Measurements from ENCODE around the gene C2CD3.
"Not testable (repeated sequence)": the region's sequence is repeated elsewhere in the genome, so short reads cannot be mapped to it uniquely, and the experiment has no call there.

C2CD3 gene

GRCh38 chr11:74002832-74003231 is 168.0 kb downstream of the C2CD3 start:
- no peak for DNase-seq (ENCODE audit: low spot score)

GRCh38 chr11:74001822-74002286 is 168.9 kb downstream of the C2CD3 start:
- no peak for DNase-seq (ENCODE audit: low spot score)

DNA sequence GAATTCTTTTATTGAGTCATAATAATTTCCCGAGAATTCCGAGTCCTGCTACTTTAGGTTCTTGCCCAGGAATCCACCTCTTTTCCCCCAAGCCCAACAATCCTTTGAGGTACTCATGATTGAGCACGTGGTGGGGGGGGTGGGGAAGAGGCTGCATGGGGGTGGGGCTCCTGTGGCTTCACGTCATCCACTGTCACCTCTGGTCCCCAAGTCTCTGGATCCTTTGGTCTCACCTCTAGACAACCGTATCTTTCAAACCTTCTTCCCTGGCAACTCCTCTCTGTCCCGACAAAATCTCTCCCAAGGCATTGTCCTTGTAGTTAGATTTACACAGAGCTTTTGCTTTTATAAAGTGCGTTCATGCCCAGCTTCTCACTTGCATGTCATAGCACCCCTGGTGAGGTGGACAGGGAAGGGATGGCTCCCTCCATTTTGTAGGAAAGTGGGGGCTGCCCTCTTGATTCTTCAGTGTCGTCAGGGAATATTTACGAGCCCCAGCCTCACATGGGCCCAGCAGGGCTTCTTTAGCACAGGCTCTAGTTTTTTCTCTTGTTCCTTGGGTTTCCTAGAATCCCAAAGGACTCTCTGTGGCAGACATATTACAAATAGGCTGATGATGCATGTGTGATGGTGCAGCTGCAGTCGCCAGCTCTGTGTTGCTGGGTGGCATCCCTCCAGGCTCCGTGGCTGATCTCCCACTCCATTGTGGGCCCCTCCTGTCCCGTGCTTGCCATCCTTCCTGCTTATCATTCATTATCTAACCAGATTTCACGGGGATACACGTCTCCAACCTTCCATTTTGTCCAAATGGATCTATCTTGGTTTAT is 170.3 kb downstream of the C2CD3 start:
- no peak for DNase-seq (ENCODE audit: low spot score)

DNA sequence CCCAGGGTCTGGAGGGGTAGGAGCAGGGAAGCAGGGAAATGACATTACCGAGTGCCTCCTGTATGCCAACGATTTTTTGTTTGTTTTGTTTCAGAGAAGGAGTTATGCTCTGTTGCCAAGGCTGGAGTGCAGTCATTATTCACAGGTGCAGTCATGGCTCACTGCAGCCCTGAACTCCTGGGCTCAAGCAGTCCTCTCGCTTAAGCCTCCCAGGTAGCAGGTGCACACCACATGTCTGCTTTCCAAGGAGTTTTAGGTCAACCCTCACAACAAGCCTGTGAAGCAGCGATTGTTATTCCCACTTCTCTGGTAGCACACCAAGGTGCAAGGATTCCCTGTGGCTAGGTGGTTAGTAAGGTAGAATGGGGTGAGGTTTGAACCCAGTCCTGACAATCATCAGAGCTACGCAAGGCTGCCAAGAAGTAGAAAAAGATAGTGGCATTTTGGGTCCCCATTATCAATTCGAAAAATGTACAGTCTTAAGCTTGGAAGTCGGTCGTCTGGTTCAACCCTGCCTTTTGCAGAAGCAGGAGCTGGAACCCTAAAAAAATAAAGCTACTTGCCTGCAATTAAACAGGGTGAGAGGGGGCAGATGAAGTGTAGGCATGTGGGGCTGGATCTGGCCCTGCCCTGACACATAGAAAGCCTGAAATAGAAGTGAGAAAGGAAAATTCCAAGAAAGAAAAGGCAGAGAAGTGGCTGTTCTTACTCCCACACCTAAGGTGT is 171.1 kb downstream of the C2CD3 start:
- no peak for DNase-seq (ENCODE audit: low spot score)

DNA sequence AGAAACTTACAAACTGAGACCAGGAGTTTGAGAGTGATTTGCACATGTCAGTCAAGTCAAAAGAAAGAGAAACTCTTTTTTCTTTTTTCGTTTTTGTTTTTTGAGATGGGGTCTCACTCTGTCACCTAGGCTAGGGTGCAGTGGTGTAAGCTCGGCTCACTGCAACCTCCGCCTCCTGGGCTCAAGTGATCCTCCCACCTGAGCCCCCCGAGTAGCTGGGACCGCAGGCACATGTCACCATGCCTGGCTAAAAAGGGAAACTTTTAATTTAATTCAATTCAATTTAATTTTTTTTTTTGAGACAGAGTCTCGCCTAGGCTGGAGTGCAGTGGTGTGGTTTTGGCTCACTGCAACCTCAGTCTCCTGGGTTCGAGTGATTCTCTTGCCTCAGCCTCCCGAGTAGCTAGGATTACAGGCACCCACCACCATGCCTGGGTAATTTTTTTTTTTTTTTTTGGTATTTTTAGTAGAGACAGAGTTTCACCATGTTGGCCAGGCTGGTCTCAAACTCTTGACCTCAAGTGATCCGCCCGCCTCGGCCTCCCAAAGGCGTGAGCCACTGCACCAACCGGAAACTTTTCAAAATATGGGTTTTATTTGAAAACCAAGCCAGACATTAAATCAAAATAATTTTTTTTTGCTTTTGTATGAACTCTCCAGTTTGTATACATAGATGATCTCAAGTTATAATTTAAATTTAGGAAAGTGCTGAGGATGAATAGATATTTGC is 171.8 kb downstream of the C2CD3 start:
- DNase-seq (ENCODE audit: low spot score) = no peak

DNA sequence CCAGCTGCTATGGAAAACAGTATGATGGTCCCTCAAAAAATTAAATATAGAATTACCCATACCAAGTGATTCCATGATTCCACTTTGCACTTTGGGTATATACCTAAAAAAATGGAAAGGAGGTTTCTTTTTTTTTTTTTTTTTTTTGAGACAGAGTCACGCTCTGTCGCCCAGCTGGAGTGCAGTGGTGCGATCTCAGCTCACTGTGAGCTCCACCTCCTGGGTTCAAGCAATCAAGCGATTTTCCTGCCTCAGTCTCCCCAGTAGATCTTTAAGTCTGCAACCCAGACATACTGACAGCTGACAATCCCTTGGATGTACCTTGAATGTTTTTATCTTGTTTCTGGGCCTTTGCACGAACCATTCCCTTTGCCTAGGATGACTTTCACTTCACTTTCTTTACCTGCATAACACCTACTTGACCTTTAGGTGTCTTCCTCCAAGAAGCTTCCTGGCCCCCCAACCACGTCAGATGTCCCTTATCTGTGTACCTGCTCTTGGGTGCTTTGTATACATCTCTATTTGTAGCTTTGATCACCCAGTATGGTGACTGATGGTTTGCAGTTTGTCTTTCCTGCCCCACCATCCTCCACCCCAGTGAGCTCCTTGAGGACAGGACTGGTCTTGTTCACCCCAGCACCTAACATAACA is 173.6 kb downstream of the C2CD3 start:
- DNase-seq (ENCODE audit: low spot score) = no peak

DNA sequence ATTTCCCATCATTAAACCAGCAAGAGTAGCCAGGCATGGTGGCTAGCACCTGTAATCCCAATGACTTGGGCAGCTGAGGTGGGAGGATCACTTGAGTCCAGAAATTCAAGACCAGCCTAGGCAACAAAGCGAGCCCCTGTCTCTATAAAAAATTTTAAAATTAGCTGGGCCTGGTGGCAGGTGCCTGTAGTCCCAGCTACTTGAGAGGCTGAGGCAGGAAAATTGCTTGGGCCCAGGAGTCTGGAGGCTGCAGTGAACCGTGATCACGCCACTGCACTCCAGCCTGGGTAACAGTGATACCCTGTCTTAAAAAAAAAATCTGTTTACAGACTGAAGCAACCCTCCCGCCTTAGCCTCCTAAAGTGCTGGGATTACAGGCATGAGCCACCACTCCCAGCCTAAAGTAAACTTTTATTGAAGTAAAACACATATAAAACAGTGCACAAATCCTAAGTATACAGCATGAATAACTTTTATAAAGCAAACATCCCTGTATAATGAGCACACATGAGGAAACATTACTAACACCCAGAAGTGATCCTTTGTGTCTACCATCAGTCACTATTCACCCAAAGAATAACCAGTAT is 174.5 kb downstream of the C2CD3 start:
- no peak for DNase-seq (ENCODE audit: low spot score)

DNA sequence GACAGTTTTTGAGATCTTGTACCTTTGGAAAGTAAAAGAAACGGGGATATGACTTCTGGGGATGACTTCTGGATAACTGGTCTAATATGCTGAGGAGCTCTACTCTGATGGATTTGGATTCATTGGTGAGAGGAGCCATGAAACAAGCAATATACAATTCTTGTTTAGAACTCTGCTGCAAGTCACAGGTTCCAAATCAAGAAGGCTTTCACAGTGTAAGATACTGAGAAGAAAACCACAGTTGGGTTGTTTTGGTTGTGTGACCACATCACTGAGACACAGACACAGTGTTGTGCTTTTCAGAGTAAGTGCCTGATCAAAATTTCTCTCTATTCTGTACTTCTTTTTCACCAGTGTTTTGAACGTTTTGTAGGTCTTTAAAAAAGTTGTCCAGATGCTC is 175.1 kb downstream of the C2CD3 start:
- DNase-seq (ENCODE audit: low spot score) = peak; percentile 87

DNA sequence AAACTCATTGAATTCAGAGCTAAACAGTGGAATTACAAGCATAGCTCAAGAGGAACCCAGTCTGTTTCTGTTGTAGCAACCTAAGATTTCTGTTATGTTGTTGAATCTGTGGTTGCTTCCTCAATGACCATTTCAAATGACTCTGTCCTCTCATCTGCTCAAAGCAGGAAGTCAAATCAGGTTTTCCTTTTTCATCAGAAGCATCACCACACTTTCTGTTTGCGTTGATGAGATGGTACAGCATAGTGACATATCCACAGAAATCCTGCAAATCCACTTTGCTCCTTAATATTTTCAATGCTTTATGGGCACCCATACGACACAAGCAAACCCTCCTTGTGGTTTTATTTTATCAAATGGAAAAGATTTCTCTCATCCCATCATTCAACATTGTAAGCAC is 175.6 kb downstream of the C2CD3 start:
- peak; percentile 89 for DNase-seq (ENCODE audit: low spot score)

- peak; percentile 38 for DNase-seq (ENCODE audit: low spot score)
Measured at GRCh38 chr11:73991471-73992006, 179.3 kb downstream of the C2CD3 start.

DNA sequence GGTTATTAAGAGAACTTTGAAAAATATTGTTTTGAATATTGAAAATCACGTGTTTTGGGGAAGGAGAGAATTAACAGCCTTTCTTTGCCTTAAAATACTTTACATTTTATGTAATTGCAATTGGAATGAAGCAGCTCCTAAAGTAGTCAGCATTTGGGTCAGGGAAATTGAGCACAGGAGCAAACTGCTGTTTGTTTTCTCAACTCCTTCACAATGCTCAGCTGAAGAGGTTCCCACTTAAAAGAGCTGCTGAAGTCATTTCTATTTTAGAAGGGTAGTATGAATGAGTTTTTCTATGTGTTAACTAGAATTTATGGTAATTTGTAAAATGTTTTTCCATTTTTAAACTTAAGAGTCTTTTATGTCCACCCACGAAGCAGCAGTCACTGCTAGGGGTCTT is 180.1 kb downstream of the C2CD3 start:
- no peak for DNase-seq (ENCODE audit: low spot score)

DNA sequence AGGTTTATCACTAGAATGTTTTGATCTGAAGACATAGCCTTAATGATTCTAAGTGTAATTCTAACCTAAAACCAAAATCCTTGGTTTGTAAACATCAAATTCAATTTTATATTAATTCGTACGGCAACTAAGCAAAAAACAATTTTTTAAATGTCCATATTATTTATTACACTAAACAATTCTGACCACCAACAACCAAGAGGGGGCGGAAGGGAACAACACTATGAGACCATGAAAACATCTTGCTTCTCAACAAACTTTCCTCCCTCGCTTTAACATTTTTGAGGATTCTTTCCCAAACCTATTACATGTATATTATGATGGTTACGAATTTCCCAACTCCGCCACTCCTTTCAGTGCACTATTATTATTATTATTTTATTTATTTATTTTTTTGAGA is 181.6 kb downstream of the C2CD3 start:
- no peak for DNase-seq (ENCODE audit: low spot score)

DNA sequence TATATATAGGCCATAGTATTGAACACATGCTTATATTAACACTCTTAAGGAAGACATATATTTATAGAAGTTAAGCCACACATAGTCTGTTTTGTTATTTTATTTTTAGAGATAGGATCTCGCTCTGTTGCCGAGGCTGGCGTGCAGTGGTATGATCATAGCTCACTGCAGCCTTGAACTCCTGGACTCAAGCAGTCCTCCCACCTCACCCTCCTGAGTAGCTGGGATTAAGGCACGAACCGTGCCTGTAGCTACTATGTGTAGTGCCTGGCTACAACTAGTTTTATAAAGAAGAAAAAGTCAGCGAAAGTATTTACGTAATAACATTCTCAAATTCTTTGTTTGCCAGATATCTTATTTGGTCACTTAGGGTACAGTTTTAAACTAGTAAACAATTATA is 182.6 kb downstream of the C2CD3 start:
- no peak for DNase-seq (ENCODE audit: low spot score)

DNA sequence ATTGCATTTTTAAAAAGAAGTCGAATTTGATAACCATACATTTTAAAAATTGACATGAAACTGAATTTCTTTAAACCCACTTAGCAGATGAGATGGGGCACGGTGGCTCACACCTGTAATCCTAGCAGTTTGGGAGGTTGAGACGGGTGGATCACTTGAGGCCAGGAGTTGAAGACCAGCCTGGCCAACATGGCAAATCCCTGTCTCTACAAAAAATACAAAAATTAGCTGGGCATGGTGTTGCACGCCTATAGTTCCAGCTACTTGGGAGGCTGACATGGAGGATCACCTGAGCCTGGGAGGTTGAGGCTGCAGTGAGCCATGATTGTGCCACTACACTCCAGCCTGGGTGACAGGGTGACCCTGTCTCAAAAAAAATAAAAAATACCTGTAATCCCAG is 185.1 kb downstream of the C2CD3 start:
- not testable (repeated sequence) for DNase-seq (ENCODE audit: low spot score)

DNA sequence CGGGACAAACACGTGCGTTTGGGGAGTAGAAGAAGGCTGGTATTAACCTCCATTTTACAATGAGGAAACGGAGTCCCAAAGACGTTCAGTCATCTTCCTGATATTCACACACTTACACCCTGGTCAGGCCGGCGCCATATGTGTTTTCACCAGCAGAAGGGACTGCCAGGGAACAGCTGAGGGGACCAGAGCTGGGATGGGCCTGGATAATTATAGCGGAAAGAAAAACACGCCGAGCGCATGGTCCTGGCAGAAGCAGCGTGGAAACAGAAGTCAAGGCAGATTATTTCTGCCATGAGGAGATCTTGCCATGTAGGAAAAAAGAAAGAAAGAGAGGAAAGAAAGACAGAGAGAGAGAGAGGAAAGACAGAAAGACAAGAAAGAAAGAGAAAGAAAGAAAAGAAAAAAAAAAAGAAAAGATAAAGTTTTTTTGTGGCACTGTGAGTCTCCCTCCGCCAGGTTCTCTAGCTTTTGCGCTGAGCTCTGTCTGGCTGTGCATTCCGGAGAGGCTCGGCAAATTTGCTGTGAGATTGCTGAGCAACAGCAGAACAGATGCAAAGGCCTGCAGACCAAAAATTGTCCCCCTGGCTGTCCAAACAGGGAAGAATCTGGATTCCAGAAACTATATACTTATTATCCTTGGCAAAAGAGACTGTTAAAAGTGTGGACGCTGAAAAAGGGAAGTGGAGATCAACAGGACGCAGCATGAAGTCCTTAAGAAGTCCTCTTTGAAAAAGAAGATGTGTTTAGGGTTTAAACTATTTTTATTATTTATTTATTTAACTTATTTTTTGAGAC is 186.9 kb downstream of the C2CD3 start:
- no peak for DNase-seq (ENCODE audit: low spot score)

DNA sequence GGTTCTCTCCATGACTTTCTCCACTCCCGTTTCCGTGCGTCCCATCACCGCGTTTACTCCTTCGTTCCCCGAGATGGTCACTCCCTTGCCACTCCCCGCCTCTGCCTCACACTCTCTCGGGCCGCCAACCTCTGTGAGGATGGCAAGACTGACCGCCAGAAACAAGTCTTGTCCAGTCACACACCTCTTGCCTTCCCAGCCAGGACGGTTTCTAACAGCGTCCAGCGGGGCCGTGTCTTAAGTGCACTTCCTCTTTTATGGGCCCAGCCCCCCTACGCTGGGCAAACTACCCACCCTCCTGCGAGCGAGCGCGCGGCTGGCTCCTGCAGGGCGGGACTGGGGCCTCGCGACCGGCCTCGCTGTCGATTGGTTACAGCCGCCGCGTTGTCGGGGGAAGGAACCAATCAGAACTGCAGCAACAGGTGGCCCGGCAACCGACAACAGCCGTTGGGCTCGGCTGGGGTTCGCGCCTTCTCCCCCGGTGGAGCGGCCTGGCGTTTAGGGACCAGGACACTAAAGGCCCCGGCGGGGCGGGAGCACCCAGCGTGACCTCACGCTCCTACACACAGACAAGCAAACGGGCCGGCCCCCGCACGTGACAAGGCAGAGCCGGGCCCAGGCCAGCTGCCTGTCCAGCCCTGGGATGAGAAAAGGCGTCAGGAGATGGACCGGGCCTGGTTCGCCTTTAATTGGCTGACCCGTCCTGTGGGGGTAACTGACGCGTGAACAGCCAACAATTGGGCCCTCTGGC is 187.6 kb downstream of the C2CD3 start:
- peak; percentile 96 for DNase-seq (ENCODE audit: low spot score)

DNA sequence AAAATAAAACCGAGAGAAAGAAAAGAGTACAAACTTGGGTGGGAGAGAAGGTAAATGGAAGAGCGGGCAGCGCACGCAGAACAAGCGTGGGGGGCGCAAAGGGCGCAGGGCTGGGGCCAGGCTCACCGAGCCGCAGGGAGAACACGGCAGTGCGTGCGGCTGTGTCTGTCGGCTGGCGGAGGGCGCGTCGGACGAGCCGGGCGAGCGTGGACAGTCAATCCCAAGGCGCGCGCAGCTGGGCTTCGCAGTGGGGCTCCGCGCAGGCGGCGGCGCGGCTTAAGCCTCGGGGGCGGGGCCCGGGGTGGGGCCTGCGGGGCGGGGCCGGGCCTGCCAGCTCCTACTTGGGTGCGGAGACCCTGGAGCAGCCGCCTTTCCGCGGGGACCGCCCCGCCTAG is 188.2 kb downstream of the C2CD3 start, which contains the start of gene UCP2:
Gene UCP2, minus strand, starts transcription at position 249 of the 395 bp plus-strand sequence. CDS start 4,465 bp downstream, outside the sequence.
- DNase-seq (ENCODE audit: low spot score) = peak; percentile 92

- DNase-seq (ENCODE audit: low spot score) = no peak
Measured at GRCh38 chr11:73981051-73981805, 189.6 kb downstream of the C2CD3 start.
